ENCODE data around the gene FGL2. TPM values are rescaled to one million over a fixed set of nuclear protein-coding genes. Genes with fewer than 3 reads are reported as not detected.
A peak's percentile ranks its signal among the peaks of the same experiment; 100 is the strongest.
"Not testable (repeated sequence)": the region's sequence is repeated elsewhere in the genome, so short reads cannot be mapped to it uniquely, and the experiment has no call there.

The FGL2 gene
- total RNA-seq, 4 donors from 2014 or later, result 199 to 756 (median 378) TPM

DNA sequence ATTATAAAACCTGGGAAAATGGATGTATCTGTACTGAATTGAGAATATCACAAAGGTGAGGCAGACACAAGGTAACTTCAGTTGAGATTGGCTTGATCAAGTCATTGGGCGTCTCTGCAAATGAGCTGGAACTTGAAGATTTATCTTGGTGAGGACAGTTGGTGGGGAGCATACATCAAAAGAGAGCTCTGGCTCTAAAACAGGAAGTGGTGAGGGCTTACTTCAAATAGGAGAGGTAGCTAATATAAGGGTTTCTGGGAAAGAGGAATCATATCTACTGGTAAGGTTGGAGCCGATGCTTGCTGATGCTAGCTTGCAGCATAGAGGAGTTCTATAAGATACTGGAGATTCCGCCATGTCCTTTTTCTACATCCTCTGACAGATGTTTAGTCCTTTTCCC lies 39.9 kb upstream of the FGL2 start:
- Histone ChIP-seq H3K27ac (peak overlapping the region in 1 of 4 donors; percentile 57), H3K36me3 (no peaks in the 10 kb centered on the region), H3K9me3 (no peaks in the 10 kb centered on the region), H3K27me3 (no peaks in the 10 kb centered on the region), H3K4me1 (peaks cover 0 to 52% (median 6%) of the 10 kb centered on the region in 3 donors), H3K4me3 (no peak overlapping the region)
- no peak for TF ChIP-seq POLR2AphosphoS5 (IDR thresholded peaks at IDR 0.05)
- no peak for TF ChIP-seq POLR2A (IDR thresholded peaks at IDR 0.05)
- TF ChIP-seq, protein P1, sequence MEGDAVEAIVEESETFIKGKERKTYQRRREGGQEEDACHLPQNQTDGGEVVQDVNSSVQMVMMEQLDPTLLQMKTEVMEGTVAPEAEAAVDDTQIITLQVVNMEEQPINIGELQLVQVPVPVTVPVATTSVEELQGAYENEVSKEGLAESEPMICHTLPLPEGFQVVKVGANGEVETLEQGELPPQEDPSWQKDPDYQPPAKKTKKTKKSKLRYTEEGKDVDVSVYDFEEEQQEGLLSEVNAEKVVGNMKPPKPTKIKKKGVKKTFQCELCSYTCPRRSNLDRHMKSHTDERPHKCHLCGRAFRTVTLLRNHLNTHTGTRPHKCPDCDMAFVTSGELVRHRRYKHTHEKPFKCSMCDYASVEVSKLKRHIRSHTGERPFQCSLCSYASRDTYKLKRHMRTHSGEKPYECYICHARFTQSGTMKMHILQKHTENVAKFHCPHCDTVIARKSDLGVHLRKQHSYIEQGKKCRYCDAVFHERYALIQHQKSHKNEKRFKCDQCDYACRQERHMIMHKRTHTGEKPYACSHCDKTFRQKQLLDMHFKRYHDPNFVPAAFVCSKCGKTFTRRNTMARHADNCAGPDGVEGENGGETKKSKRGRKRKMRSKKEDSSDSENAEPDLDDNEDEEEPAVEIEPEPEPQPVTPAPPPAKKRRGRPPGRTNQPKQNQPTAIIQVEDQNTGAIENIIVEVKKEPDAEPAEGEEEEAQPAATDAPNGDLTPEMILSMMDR (IDR thresholded peaks at IDR 0.05), result no peak
- no peak for TF ChIP-seq EP300 (IDR thresholded peaks at IDR 0.05)
- WGBS, 2 donors (ENCODE audit: low coverage in 1 of 2), result 70 to 94% methylated on average over 2 to 3 of the region's 3 CpGs
- no peak for ATAC-seq

DNA sequence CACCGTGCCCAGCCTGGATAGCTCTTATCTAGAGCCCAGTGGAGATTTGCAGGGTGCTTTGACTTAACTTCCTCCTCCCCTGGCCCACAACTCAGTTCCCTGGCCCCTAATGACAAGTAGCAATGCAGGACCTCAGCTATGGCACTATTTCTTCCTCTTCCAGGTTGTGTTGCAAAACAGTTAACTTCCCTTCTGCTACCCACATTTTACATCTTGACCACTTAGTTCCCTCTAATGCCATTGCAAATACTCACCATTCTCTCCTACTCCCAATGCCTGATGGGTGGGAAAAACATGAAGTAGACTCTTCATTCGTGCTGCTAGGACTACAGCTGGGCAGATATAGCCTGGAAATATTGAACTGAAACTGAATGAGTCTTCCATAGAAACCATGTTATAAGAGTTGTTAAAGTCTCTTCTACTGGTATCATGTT lies 39.1 kb upstream of the FGL2 start:
- WGBS, 2 donors (ENCODE audit: low coverage in 1 of 2), result 71 to 80% methylated on average over 1 of the region's 2 CpGs
- H3K27ac ChIP-seq, result peak overlapping the region in 3 of 4 donors; percentile 50 to 63 (median 57)
- TF ChIP-seq, protein P1 (IDR thresholded peaks at IDR 0.05), result no peak
- no peak for TF ChIP-seq POLR2AphosphoS5 (IDR thresholded peaks at IDR 0.05)
- no peak for TF ChIP-seq EP300 (IDR thresholded peaks at IDR 0.05)
- TF ChIP-seq POLR2A (IDR thresholded peaks at IDR 0.05), result no peak

DNA sequence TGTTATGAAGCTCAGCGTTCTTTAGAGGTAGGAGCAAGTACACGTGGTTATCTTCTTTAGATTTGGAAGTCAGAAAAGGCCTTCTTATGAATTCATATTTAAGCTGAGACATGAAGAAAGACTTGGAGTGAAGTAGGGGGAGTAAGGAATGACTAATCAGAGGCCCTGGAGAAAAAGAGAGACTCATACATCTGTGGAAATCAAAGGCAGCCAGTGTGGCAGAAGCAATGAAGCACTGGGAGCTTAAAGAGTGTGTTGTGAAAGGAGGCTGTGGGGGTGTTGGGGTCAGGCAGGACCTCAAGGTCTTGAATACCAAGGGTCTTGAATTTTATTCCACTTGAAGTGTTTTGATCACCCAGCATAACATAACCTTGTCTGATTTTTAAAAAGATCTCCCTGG lies 35.7 kb upstream of the FGL2 start:
- Histone ChIP-seq H3K4me3 (no peak overlapping the region), H3K9me3 (peaks cover 0 to 4% (median 0%) of the 10 kb centered on the region in 3 donors)

More for the DNA sequence above, 39.1 kb upstream of the FGL2 start:
- peaks cover 0 to 46% (median 3%) of the 10 kb centered on the region in 3 donors for H3K4me1 ChIP-seq
- no peaks in the 10 kb centered on the region for H3K36me3 ChIP-seq
- peak; percentile 65 for ATAC-seq
- no peak overlapping the region for H3K4me3 ChIP-seq
- no peaks in the 10 kb centered on the region for H3K27me3 ChIP-seq
- no peaks in the 10 kb centered on the region for H3K9me3 ChIP-seq

DNA sequence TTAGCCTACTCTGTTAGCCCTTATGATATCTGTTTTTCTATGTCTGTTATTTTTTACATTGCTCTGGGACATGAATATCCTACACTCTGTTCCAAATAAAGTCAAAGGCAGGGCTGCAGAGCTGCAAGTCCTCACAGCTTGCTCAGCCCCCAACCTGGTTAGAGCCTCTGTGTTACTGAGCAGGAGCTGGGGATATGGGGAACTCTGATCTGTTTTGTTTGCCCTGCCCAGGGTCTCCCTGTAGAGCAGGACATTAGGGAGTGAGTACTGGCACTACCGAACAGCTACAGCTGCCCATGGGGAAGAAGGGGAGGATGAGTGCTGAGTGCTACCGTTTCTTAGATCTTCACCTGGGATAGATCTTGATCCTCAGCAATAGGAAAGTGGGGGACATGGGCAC lies 32.8 kb upstream of the FGL2 start:
- no peak overlapping the region for H3K4me3 ChIP-seq
- H3K27ac ChIP-seq, result no peak overlapping the region
- peaks cover 0 to 11% (median 0%) of the 10 kb centered on the region in 3 donors for H3K4me1 ChIP-seq
- peaks cover 0 to 9% (median 0%) of the 10 kb centered on the region in 3 donors for H3K9me3 ChIP-seq
- ATAC-seq, result no peak
- no peak for TF ChIP-seq POLR2AphosphoS5 (IDR thresholded peaks at IDR 0.05)
- no peak for TF ChIP-seq POLR2A (IDR thresholded peaks at IDR 0.05)
- no peak for TF ChIP-seq EP300 (IDR thresholded peaks at IDR 0.05)
- TF ChIP-seq, protein P1 (IDR thresholded peaks at IDR 0.05), result no peak
- H3K27me3 ChIP-seq, result no peaks in the 10 kb centered on the region
- no peaks in the 10 kb centered on the region for H3K36me3 ChIP-seq
- 38% methylated on average over 1 to 2 of the region's 2 CpGs for WGBS, 2 donors (ENCODE audit: low coverage in 1 of 2)

More for the DNA sequence above, 35.7 kb upstream of the FGL2 start:
- WGBS, 2 donors (ENCODE audit: low coverage in 1 of 2), result 58 to 81% methylated on average over 2 of the region's 2 CpGs
- no peaks in the 10 kb centered on the region for H3K27me3 ChIP-seq
- ATAC-seq, result no peak
- no peak overlapping the region for H3K27ac ChIP-seq
- H3K4me1 ChIP-seq, result peaks cover 0 to 29% (median 0%) of the 10 kb centered on the region in 3 donors
- TF ChIP-seq POLR2A (IDR thresholded peaks at IDR 0.05) (no peak), POLR2AphosphoS5 (IDR thresholded peaks at IDR 0.05) (no peak), EP300 (IDR thresholded peaks at IDR 0.05) (no peak)
- TF ChIP-seq, protein P1 (IDR thresholded peaks at IDR 0.05), result no peak
- no peaks in the 10 kb centered on the region for H3K36me3 ChIP-seq

DNA sequence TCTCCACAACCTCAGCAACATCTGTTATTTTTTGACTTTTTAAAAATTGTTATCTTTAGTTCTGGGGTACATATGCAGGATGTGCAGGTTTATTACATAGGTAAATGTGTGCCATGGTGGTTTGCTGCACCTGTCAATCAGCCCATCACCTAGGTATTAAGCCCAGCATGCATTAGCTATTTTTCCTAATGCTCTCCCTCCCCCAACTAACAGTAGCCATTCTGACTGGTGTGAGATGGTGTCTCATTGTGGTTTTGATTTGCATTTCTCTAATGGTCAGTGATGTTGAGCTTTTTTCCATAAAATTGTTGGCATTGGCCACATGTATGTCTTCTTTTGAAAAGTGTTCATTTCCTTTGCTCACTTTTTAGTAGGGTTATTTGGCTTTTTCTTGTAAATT lies 29.2 kb upstream of the FGL2 start:
- peaks cover 0 to 11% (median 0%) of the 10 kb centered on the region in 3 donors for H3K4me1 ChIP-seq
- not testable (repeated sequence) for H3K4me3 ChIP-seq, H3K36me3 ChIP-seq, H3K27me3 ChIP-seq, ATAC-seq, H3K9me3 ChIP-seq, H3K27ac ChIP-seq
